ENCODE measurements around the gene SPTBN5. TPM values are rescaled to one million over a fixed set of nuclear protein-coding genes. Genes with fewer than 3 reads are reported as not detected.
A peak's percentile ranks its signal among the peaks of the same experiment; 100 is the strongest.

The SPTBN5 gene
- total RNA-seq, 1 experiment from 2014 or later: 0.96 TPM

GRCh38 chr15:41827880-41828806, 65.7 kb downstream of the SPTBN5 start, which contains the start of gene JMJD7:
JMJD7 (plus strand) TSS chr15:41828092; CDS start chr15:41828125, 33 bp downstream.
- peak within 1 kb of the TSS; percentile 90 for H3K4me3 ChIP-seq (replicated peaks in 1 of 2; ENCODE audit: low read depth in 1 of 2, low read length in 2 of 2)
- H3K27me3 ChIP-seq (ENCODE audit: insufficient read depth, low read length): no peaks in the 10 kb centered on the region
- H4K20me1 ChIP-seq (ENCODE audit: insufficient read depth): no peaks in the 10 kb centered on the region
- ChIA-PET POLR2A (no interaction called here), CTCF (no interaction called here), RAD21 (ENCODE audit: low non-redundant PET in 1 of 2, low total read pairs in 2 of 2, uncharacterized antibody in 2 of 2, unreplicated experiment in 2 of 2) (no interaction called here)
- H3K9me3 ChIP-seq (ENCODE audit: control insufficient read depth in 1 of 2, insufficient read depth in 1 of 2, low read depth in 1 of 2, low read length in 2 of 2): no peaks in the 10 kb centered on the region
- intact Hi-C loops (cut with micrococcal nuclease): loop anchor here (5.0 kb wide), 1 partner anchor 74 kb away; no protein-coding TSS in a partner anchor
- H3K27ac ChIP-seq (ENCODE audit: low read depth, low read length): peak within 1 kb of the TSS; percentile 33; the same call in 1 of the 2 replicates
- ATAC-seq (peak; percentile 94), DNase-seq (ENCODE audit: low read depth, low spot score) (peak; percentile 51)
- no peaks in the 10 kb centered on the region; a peak in 1 of 4 replicates for H3K36me3 ChIP-seq (ENCODE audit: control insufficient read depth in 1 of 2, insufficient read depth in 2 of 2, low read length in 2 of 2)
- peak within 1 kb of the TSS; percentile 85 for H3K9ac ChIP-seq (ENCODE audit: low read length)
- H3K4me2 ChIP-seq (ENCODE audit: low read length): peak within 1 kb of the TSS; percentile 98
- BruUV-seq (replicated peaks): no TSS peak
- TF ChIP-seq MAX (IDR thresholded peaks at IDR 0.05) (peak; percentile 12; the same call in 1 of the 2 replicates), POLR2AphosphoS5 (IDR thresholded peaks at IDR 0.05; ENCODE audit: low read depth, low read length) (peak; percentile 89), EZH2phosphoT487 (IDR thresholded peaks at IDR 0.05; ENCODE audit: borderline replicate concordance) (no peak), SIN3A (IDR thresholded peaks at IDR 0.05; ENCODE audit: low read depth) (peak; percentile 69; the same call in 1 of the 2 replicates), ZNF274 (IDR thresholded peaks at IDR 0.05; ENCODE audit: low read depth, low read length) (no peak), JUND (IDR thresholded peaks at IDR 0.05) (no peak), YY1 (IDR thresholded peaks at IDR 0.05; ENCODE audit: extremely low read depth, insufficient replicate concordance, low read depth, low read length) (peak; percentile 59), EGR1 (IDR thresholded peaks at IDR 0.05; ENCODE audit: low read depth) (peak; percentile 27; the same call in 1 of the 2 replicates), ZFX (IDR thresholded peaks at IDR 0.05) (no peak)
- no peaks in the 10 kb centered on the region for H3K9me2 ChIP-seq (ENCODE audit: insufficient read depth)
- H3K79me2 ChIP-seq (ENCODE audit: insufficient read depth, low read length): no peaks in the 10 kb centered on the region
- peak within 1 kb of the TSS; percentile 45 for H2AFZ ChIP-seq (ENCODE audit: low read depth, low read length, poor library complexity, severe bottlenecking)
- H3K4me1 ChIP-seq (ENCODE audit: control insufficient read depth in 1 of 2, insufficient read depth in 2 of 2, low read length in 2 of 2): peaks cover 6 to 18% of the 10 kb centered on the region in 2 experiments; a peak in 3 of 4 replicates

Measured in HCT116 (cell line).